IMR-90 (cell line): ENCODE results near the gene APOL5. TPM values are rescaled to one million over a fixed set of nuclear protein-coding genes. Genes with fewer than 3 reads are reported as not detected.

Experiments used
- ATAC-seq: fragments of 200-7000 bp; cut with Tn5 transposase; 2 replicates; pipeline ENCODE4 v1.9.1; 2020; ENCODE audit warnings: low read depth, mild to moderate bottlenecking, moderate library complexity
- BruUV-seq: library from RNA; stranded (reverse); fragments of 400-500 nt; replicated peaks from 2 replicates; lab custom pipeline; 2021; lab: Mats Ljungman, UMichigan
- CTCF ChIA-PET: fragments of 300-600 bp; formaldehyde crosslinking; extraction: SDS; loops from one replicate; lab custom pipeline; 2021; ENCODE audit warnings: antibody characterized with exemption; lab: Yijun Ruan, JAX
- POLR2A ChIA-PET: fragments of 300-600 bp; sonication (Branson Sonifier 250); formaldehyde crosslinking; loops from one replicate; lab custom pipeline; 2022; ENCODE audit warnings: antibody characterized with exemption; ENCODE audit not compliant: unreplicated experiment; lab: Charles Lee
- DNase-seq: peaks from one replicate; pipeline ENCODE4 v3.0.0; 2013
- H2AFZ ChIP-seq: replicated peaks from 2 replicates; pipeline ENCODE3; 2013; ENCODE audit warnings: low read length, mild to moderate bottlenecking; ENCODE audit not compliant: poor library complexity
- H2AK5ac ChIP-seq: 2 replicates; pipeline ENCODE4 v1.6.1; 2013; ENCODE audit warnings: low read depth, low read length, inconsistent platforms
- H2AK9ac ChIP-seq: replicated peaks from 2 replicates; pipeline ENCODE3; 2013; ENCODE audit warnings: mild to moderate bottlenecking, low read depth, low read length, moderate library complexity; ENCODE audit not compliant: poor library complexity
- H2BK120ac ChIP-seq: 2 replicates; pipeline ENCODE4 v1.6.1; 2013; ENCODE audit warnings: low read depth, low read length, inconsistent platforms
- H2BK15ac ChIP-seq: 3 replicates; pipeline ENCODE4 v1.6.1; 2013; ENCODE audit warnings: low read depth, low read length, inconsistent platforms
- H2BK20ac ChIP-seq: 2 replicates; pipeline ENCODE4 v1.6.1; 2013; ENCODE audit warnings: low read depth, mild to moderate bottlenecking, inconsistent platforms, low read length, moderate library complexity
- H2BK5ac ChIP-seq: 2 replicates; pipeline ENCODE4 v1.6.1; 2013; ENCODE audit warnings: mild to moderate bottlenecking, low read depth, low read length, inconsistent platforms; ENCODE audit not compliant: poor library complexity, severe bottlenecking
- H3K14ac ChIP-seq: replicated peaks from 2 replicates; pipeline ENCODE4 v1.6.1; 2013; ENCODE audit warnings: low read depth, low read length, inconsistent platforms
- H3K18ac ChIP-seq: 2 replicates; pipeline ENCODE4 v1.6.1; 2013; ENCODE audit warnings: low read depth, low read length, control low read depth
- H3K23ac ChIP-seq: 2 replicates; pipeline ENCODE4 v1.6.1; 2013; ENCODE audit warnings: low read depth, low read length, inconsistent platforms
- H3K27ac ChIP-seq: 2 replicates; pipeline ENCODE4 v1.5.1; 2013; ENCODE audit warnings: mild to moderate bottlenecking, control low read depth, low read length; ENCODE audit not compliant: insufficient read depth
- H3K27me3 ChIP-seq: 2 replicates; pipeline ENCODE4 v1.6.1; 2013; ENCODE audit warnings: low read length; ENCODE audit not compliant: control insufficient read depth, insufficient read depth
- H3K36me3 ChIP-seq: 2 replicates; pipeline ENCODE4 v1.6.1; 2013; ENCODE audit warnings: low read length, mixed read lengths; ENCODE audit not compliant: control insufficient read depth, insufficient read depth
- H3K4ac ChIP-seq: 2 replicates; pipeline ENCODE4 v1.6.1; 2013; ENCODE audit warnings: low read depth, low read length, inconsistent platforms
- H3K4me1 ChIP-seq: 2 replicates; pipeline ENCODE4 v1.6.1; 2013; ENCODE audit warnings: low read length, mixed read lengths; ENCODE audit not compliant: control insufficient read depth, insufficient read depth
- H3K4me2 ChIP-seq: 2 replicates; pipeline ENCODE4 v1.6.1; 2013; ENCODE audit warnings: low read depth, mild to moderate bottlenecking, control low read depth, low read length, moderate library complexity
- H3K4me3 ChIP-seq: 2 replicates; pipeline ENCODE4 v1.5.1; 2013; ENCODE audit warnings: low read depth, mild to moderate bottlenecking, control low read depth, low read length, moderate library complexity; ENCODE audit not compliant: insufficient read depth
- H3K56ac ChIP-seq: 2 replicates; pipeline ENCODE4 v1.6.1; 2013; ENCODE audit warnings: low read length, inconsistent platforms; ENCODE audit not compliant: insufficient read depth; ENCODE audit errors: extremely low read depth
- H3K79me1 ChIP-seq, 2 experiments: 2 replicates each; pipeline ENCODE4 v1.6.1; 2013; ENCODE audit warnings: low read length in 2 of 2, inconsistent platforms in 1 of 2, low read depth in 1 of 2
- H3K9ac ChIP-seq: 2 replicates; pipeline ENCODE4 v1.6.1; 2013; ENCODE audit warnings: low read depth, low read length, control low read depth
- H3K9me1 ChIP-seq: 2 replicates; pipeline ENCODE4 v1.6.1; 2013; ENCODE audit warnings: low read length, inconsistent platforms; ENCODE audit not compliant: insufficient read depth
- H3K9me3 ChIP-seq: 2 replicates; pipeline ENCODE4 v1.6.1; 2013; ENCODE audit warnings: low read length; ENCODE audit not compliant: control insufficient read depth, insufficient read depth
- H4K20me1 ChIP-seq: 2 replicates; pipeline ENCODE4 v1.6.1; 2013; ENCODE audit warnings: low read length, inconsistent platforms; ENCODE audit not compliant: insufficient read depth
- H4K5ac ChIP-seq: 2 replicates; pipeline ENCODE4 v1.6.1; 2013; ENCODE audit warnings: mild to moderate bottlenecking, low read depth, low read length, control low read depth
- H4K8ac ChIP-seq, 2 experiments: 2 replicates each; pipeline ENCODE4 v1.6.1; 2013; ENCODE audit warnings: low read depth in 2 of 2, low read length in 2 of 2, control low read depth in 1 of 2, inconsistent platforms in 1 of 2
- H4K91ac ChIP-seq: 2 replicates; pipeline ENCODE4 v1.6.1; 2013; ENCODE audit warnings: low read depth, low read length, inconsistent platforms; ENCODE audit not compliant: insufficient read depth
- BHLHE40 ChIP-seq: fragments of 150-350 bp; IDR thresholded peaks from 2 replicates; pipeline ENCODE4 v1.6.1; 2016; ENCODE audit warnings: mild to moderate bottlenecking, low read depth, low read length
- CEBPB ChIP-seq: IDR thresholded peaks from 2 replicates; pipeline ENCODE4 v1.6.1; 2012; ENCODE audit warnings: low read depth, low read length, improper control_type of control experiment
- ELK1 ChIP-seq: fragments of 150-350 bp; IDR thresholded peaks from 2 replicates; pipeline ENCODE4 v1.6.1; 2016; ENCODE audit warnings: low read depth, mild to moderate bottlenecking, low read length, moderate library complexity, borderline replicate concordance
- FOS ChIP-seq: fragments of 150-350 bp; IDR thresholded peaks from 2 replicates; pipeline ENCODE4 v1.6.1; 2016; ENCODE audit warnings: low read depth, low read length
- MAFK ChIP-seq: IDR thresholded peaks from 2 replicates; pipeline ENCODE4 v1.6.1; 2012; ENCODE audit warnings: low read depth, low read length, improper control_type of control experiment
- NFE2L2 ChIP-seq: fragments of 150-350 bp; IDR thresholded peaks from 2 replicates; pipeline ENCODE4 v1.6.1; 2016; ENCODE audit warnings: low read depth, mild to moderate bottlenecking, low read length
- POLR2A ChIP-seq: IDR thresholded peaks from 2 replicates; pipeline ENCODE4 v1.6.1; 2012; ENCODE audit warnings: mild to moderate bottlenecking, low read depth, low read length
- RCOR1 ChIP-seq: IDR thresholded peaks from 2 replicates; pipeline ENCODE4 v1.6.1; 2012; ENCODE audit warnings: mild to moderate bottlenecking, low read length, improper control_type of control experiment; ENCODE audit not compliant: insufficient replicate concordance
- RFX5 ChIP-seq: IDR thresholded peaks from 2 replicates; pipeline ENCODE4 v1.8.0; 2012; ENCODE audit warnings: low read depth, mild to moderate bottlenecking, low read length, moderate library complexity
- SMC3 ChIP-seq: fragments of 150-350 bp; IDR thresholded peaks from 2 replicates; pipeline ENCODE4 v1.6.1; 2016; ENCODE audit warnings: low read depth, mild to moderate bottlenecking, antibody characterized with exemption, low read length, moderate library complexity
- WGBS, 2 experiments: methylation state at CpG; one replicate each; pipeline versions ENCODE4 v1.1.5 to v1.1.7; 2013; ENCODE audit warnings: missing lambda C conversion rate in 2 of 2; ENCODE audit not compliant: insufficient read length in 1 of 2; ENCODE audit errors: extremely low coverage in 2 of 2; 5-methylcytosine and 5-hydroxymethylcytosine counted together
- dilution Hi-C: fragments of 300-500 bp; cut with HindIII; formaldehyde crosslinking; loops from one replicate; pipeline ENCODE4 v1.14.3; 2018; ENCODE audit warnings: low sequenced_read_pairs; ENCODE audit not compliant: unreplicated experiment
- in situ Hi-C: fragments of 300-500 bp; cut with MboI; formaldehyde crosslinking; loops from 3 replicates; pipeline ENCODE4 v1.14.3; 2019; ENCODE audit warnings: low sequenced_read_pairs, inconsistent platforms, mixed read lengths
- intact Hi-C: fragments of 100-400 bp; cut with micrococcal nuclease; formaldehyde crosslinking; loops from 2 replicates; pipeline ENCODE4 v1.10.0; 2022
- polyA plus RNA-seq, 3 experiments: library from polyadenylated mRNA; depleted of rRNA; stranded (reverse); fragments of >200 nt; gene quantifications; 2 replicates each; pipeline ENCODE4 v1.2.3, GENCODE V29; 2012; ENCODE audit warnings: low replicate concordance in 1 of 3
- total RNA-seq: library from RNA; depleted of rRNA; stranded (reverse); fragments of >200 nt; gene quantifications from 2 replicates; pipeline ENCODE4 v1.2.3, GENCODE V29; 2012

The APOL5 gene
- total and polyA plus RNA-seq, 2 of the 4 experiments (the other 2 are of a cell fraction): 0.15 to 0.18 TPM

- CTCF ChIA-PET: no interaction called here
- dilution Hi-C loops: no loop called here
- POLR2A ChIA-PET: no interaction called here
- Histone ChIP-seq H3K27ac (no peak overlapping the region), H4K91ac (no peak overlapping the region), H2BK120ac (no peak overlapping the region), H2BK5ac (no peak overlapping the region), H2AK9ac (no peak overlapping the region), H3K4me2 (no peak overlapping the region), H4K5ac (no peak overlapping the region), H3K4me1 (no peaks in the 10 kb centered on the region), H3K4ac (no peak overlapping the region), H3K9me3 (no peaks in the 10 kb centered on the region), H2AK5ac (no peak overlapping the region), H3K9me1 (peaks cover 3% of the 10 kb centered on the region; the same call in 1 of the 2 replicates), H4K20me1 (no peaks in the 10 kb centered on the region), H4K8ac (no peak overlapping the region), H2BK15ac (no peak overlapping the region), H3K18ac (no peak overlapping the region), H3K79me1 (no peaks in the 10 kb centered on the region), H3K56ac (no peak overlapping the region), H3K23ac (no peak overlapping the region), H3K4me3 (no peak overlapping the region), H3K27me3 (no peaks in the 10 kb centered on the region), H3K9ac (no peak overlapping the region), H2BK20ac (no peak overlapping the region), H2AFZ (no peak overlapping the region), H3K14ac (no peak overlapping the region), H3K36me3 (no peaks in the 10 kb centered on the region)
- no peak for TF ChIP-seq MAFK
- TF ChIP-seq ELK1: no peak
- TF ChIP-seq SMC3: no peak
- no peak for TF ChIP-seq POLR2A
- no peak for TF ChIP-seq FOS
- no peak for TF ChIP-seq RFX5
- TF ChIP-seq CEBPB: no peak
- no peak for TF ChIP-seq NFE2L2
- no peak for TF ChIP-seq BHLHE40
- no peak for TF ChIP-seq RCOR1
- no TSS peak for BruUV-seq
- in situ Hi-C loops: no loop called here
- DNase-seq: no peak
- ATAC-seq: no peak
- WGBS, 2 experiments: 96% methylated on average over 3 of the region's 12 CpGs; no CpG with 5 or more reads in 1 of the 2 experiments
- intact Hi-C loops: no loop called here
Observed at GRCh38 chr22:35728639-35729308, 11.1 kb downstream of the APOL5 start.
